T-helper 2 cell treated with Interferon-gamma antibody and Interleukin-4, amounts not matched to agents 5 μg/mL and 100 μg/mL, for 36 hours (primary cell): ENCODE results near the gene RNF38.
"Not testable (repeated sequence)": the region's sequence is repeated elsewhere in the genome, so short reads cannot be mapped to it uniquely, and the experiment has no call there.

ENCODE experiments used
- DNase-seq: peaks from one replicate; pipeline ENCODE4 v3.0.0; 2021; ENCODE audit warnings: low spot score
- H3K27ac Mint-ChIP-seq: one replicate; pipeline ENCODE4 v1.8.0; 2021; ENCODE audit warnings: mild to moderate bottlenecking, mixed read lengths
- H3K27me3 Mint-ChIP-seq: one replicate; pipeline ENCODE4 v1.8.0; 2021; ENCODE audit warnings: low read depth, mixed read lengths
- H3K36me3 Mint-ChIP-seq: one replicate; pipeline ENCODE4 v1.8.0; 2021; ENCODE audit warnings: low read depth, mixed read lengths
- H3K4me1 Mint-ChIP-seq: one replicate; pipeline ENCODE4 v1.8.0; 2021; ENCODE audit warnings: low read depth, mixed read lengths
- H3K4me3 Mint-ChIP-seq: one replicate; pipeline ENCODE4 v1.8.0; 2022; ENCODE audit warnings: mild to moderate bottlenecking, moderate library complexity, mixed read lengths
- H3K9me3 Mint-ChIP-seq: one replicate; pipeline ENCODE4 v1.8.0; 2021; ENCODE audit warnings: mixed read lengths

RNF38 gene

GRCh38 chr9:36426348-36426747 is 26.3 kb upstream of the RNF38 start:
- Mint-ChIP-seq H3K4me1 (peaks cover 18% of the 10 kb centered on the region), H3K27me3 (no peaks in the 10 kb centered on the region), H3K4me3 (no peak overlapping the region), H3K27ac (no peak overlapping the region), H3K9me3 (no peaks in the 10 kb centered on the region), H3K36me3 (peaks cover 3% of the 10 kb centered on the region)
- no peak for DNase-seq

- Mint-ChIP-seq H3K36me3 (peaks cover 6% of the 10 kb centered on the region), H3K4me3 (no peak overlapping the region), H3K9me3 (no peaks in the 10 kb centered on the region), H3K27ac (no peak overlapping the region), H3K27me3 (no peaks in the 10 kb centered on the region), H3K4me1 (peaks cover 18% of the 10 kb centered on the region)
- DNase-seq, result no peak
Measured at GRCh38 chr9:36424289-36425055, 24.4 kb upstream of the RNF38 start.

GRCh38 chr9:36423206-36423605 is 23.1 kb upstream of the RNF38 start:
- DNase-seq, result no peak
- H3K9me3 Mint-ChIP-seq, result no peaks in the 10 kb centered on the region
- H3K4me3 Mint-ChIP-seq, result no peak overlapping the region
- peaks cover 18% of the 10 kb centered on the region for H3K4me1 Mint-ChIP-seq
- peaks cover 10% of the 10 kb centered on the region for H3K36me3 Mint-ChIP-seq
- no peaks in the 10 kb centered on the region for H3K27me3 Mint-ChIP-seq
- no peak overlapping the region for H3K27ac Mint-ChIP-seq

GRCh38 chr9:36416890-36417289 is 16.8 kb upstream of the RNF38 start:
- Mint-ChIP-seq H3K27ac (no peak overlapping the region), H3K4me1 (no peaks in the 10 kb centered on the region), H3K27me3 (no peaks in the 10 kb centered on the region), H3K9me3 (no peaks in the 10 kb centered on the region), H3K4me3 (no peak overlapping the region), H3K36me3 (peaks cover 13% of the 10 kb centered on the region)
- DNase-seq, result no peak

GRCh38 chr9:36415822-36416525 is 15.9 kb upstream of the RNF38 start:
- Mint-ChIP-seq H3K4me1 (no peaks in the 10 kb centered on the region), H3K27ac (no peak overlapping the region)

GRCh38 chr9:36411410-36411809 is 11.3 kb upstream of the RNF38 start:
- H3K4me1 Mint-ChIP-seq, H3K4me3 Mint-ChIP-seq, H3K9me3 Mint-ChIP-seq, H3K36me3 Mint-ChIP-seq, DNase-seq, H3K27ac Mint-ChIP-seq, H3K27me3 Mint-ChIP-seq: not testable (repeated sequence)

More at GRCh38 chr9:36415822-36416525, 15.9 kb upstream of the RNF38 start:
- DNase-seq, result no peak
- Mint-ChIP-seq H3K4me3 (no peak overlapping the region), H3K9me3 (no peaks in the 10 kb centered on the region), H3K27me3 (no peaks in the 10 kb centered on the region), H3K36me3 (peaks cover 13% of the 10 kb centered on the region)

GRCh38 chr9:36409076-36409475 is 9.0 kb upstream of the RNF38 start:
- DNase-seq, H3K9me3 Mint-ChIP-seq, H3K27ac Mint-ChIP-seq, H3K36me3 Mint-ChIP-seq, H3K27me3 Mint-ChIP-seq, H3K4me3 Mint-ChIP-seq, H3K4me1 Mint-ChIP-seq: not testable (repeated sequence)

- Mint-ChIP-seq H3K4me1 (peaks cover 6% of the 10 kb centered on the region), H3K4me3 (no peak overlapping the region), H3K27me3 (no peaks in the 10 kb centered on the region), H3K27ac (peak overlapping the region; percentile 46), H3K36me3 (peaks cover 6% of the 10 kb centered on the region), H3K9me3 (no peaks in the 10 kb centered on the region)
- DNase-seq, result peak; percentile 35
Measured at GRCh38 chr9:36407122-36407723, 7.2 kb upstream of the RNF38 start.

- H3K36me3 Mint-ChIP-seq, result peaks cover 15% of the 10 kb centered on the region
- no peak for DNase-seq
- peak overlapping the region; percentile 25 for H3K4me3 Mint-ChIP-seq
- H3K9me3 Mint-ChIP-seq, result no peaks in the 10 kb centered on the region
- no peak overlapping the region for H3K27ac Mint-ChIP-seq
- no peaks in the 10 kb centered on the region for H3K27me3 Mint-ChIP-seq
- peaks cover 27% of the 10 kb centered on the region for H3K4me1 Mint-ChIP-seq
Measured at GRCh38 chr9:36402536-36402935, 2.5 kb upstream of the RNF38 start.

- no peaks in the 10 kb centered on the region for H3K27me3 Mint-ChIP-seq
- H3K36me3 Mint-ChIP-seq, result peaks cover 15% of the 10 kb centered on the region
- H3K27ac Mint-ChIP-seq, result peak overlapping the region; percentile 98
- H3K4me3 Mint-ChIP-seq, result peak overlapping the region; percentile 96
- no peaks in the 10 kb centered on the region for H3K9me3 Mint-ChIP-seq
- DNase-seq, result no peak
- peaks cover 23% of the 10 kb centered on the region for H3K4me1 Mint-ChIP-seq
Measured at GRCh38 chr9:36401897-36402480, 1.9 kb upstream of the RNF38 start.

- Mint-ChIP-seq H3K36me3 (peaks cover 20% of the 10 kb centered on the region), H3K4me3 (peak overlapping the region; percentile 96), H3K27ac (peak overlapping the region; percentile 98), H3K4me1 (peaks cover 25% of the 10 kb centered on the region), H3K9me3 (no peaks in the 10 kb centered on the region), H3K27me3 (no peaks in the 10 kb centered on the region)
- DNase-seq, result no peak
Measured at GRCh38 chr9:36401164-36401740, 1.2 kb upstream of the RNF38 start.

GRCh38 chr9:36400332-36401163 is 479 bp upstream of the RNF38 start:
- no peaks in the 10 kb centered on the region for H3K9me3 Mint-ChIP-seq
- H3K36me3 Mint-ChIP-seq, result peaks cover 20% of the 10 kb centered on the region
- no peaks in the 10 kb centered on the region for H3K27me3 Mint-ChIP-seq
- H3K27ac Mint-ChIP-seq, result peak overlapping the region; percentile 100
- peaks cover 32% of the 10 kb centered on the region for H3K4me1 Mint-ChIP-seq
- peak; percentile 88 for DNase-seq
- H3K4me3 Mint-ChIP-seq, result peak overlapping the region; percentile 96

- Mint-ChIP-seq H3K27me3 (no peaks in the 10 kb centered on the region), H3K9me3 (no peaks in the 10 kb centered on the region), H3K36me3 (peaks cover 24% of the 10 kb centered on the region), H3K4me1 (peaks cover 41% of the 10 kb centered on the region), H3K27ac (peak overlapping the region; percentile 83), H3K4me3 (peak overlapping the region; percentile 87)
- peak; percentile 12 for DNase-seq
Measured at GRCh38 chr9:36398745-36399144, 1.3 kb downstream of the RNF38 start.
